ENCODE results near the gene MYH14. TPM values are rescaled to one million over a fixed set of nuclear protein-coding genes. Genes with fewer than 3 reads are reported as not detected.

The MYH14 gene
- total and polyA plus RNA-seq, 2 donors (not counting 1 experiment from before 2014, with no cell fraction given) = not detected

DNA sequence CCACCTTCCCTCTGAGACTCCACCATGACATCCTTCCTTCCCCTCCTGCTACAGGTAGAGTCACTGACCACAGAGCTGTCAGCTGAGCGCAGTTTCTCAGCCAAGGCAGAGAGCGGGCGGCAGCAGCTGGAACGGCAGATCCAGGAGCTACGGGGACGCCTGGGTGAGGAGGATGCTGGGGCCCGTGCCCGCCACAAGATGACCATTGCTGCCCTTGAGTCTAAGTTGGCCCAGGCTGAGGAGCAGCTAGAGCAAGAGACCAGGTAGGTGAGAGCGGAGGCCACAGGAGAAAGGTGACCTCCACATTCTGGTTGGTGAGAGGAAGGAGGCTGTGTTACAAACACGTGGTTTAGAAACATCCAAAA lies 98.2 kb downstream of the MYH14 start:
- Histone ChIP-seq H3K4me1 (ENCODE audit: control insufficient read depth, extremely low read depth, insufficient read depth, low read length) (no peaks in the 10 kb centered on the region), H2AFZ (ENCODE audit: low read length) (no peak overlapping the region), H4K20me1 (ENCODE audit: control insufficient read depth, extremely low read depth, insufficient read depth, low read length) (no peaks in the 10 kb centered on the region), H3K79me2 (ENCODE audit: control insufficient read depth, insufficient read depth, low read length) (no peaks in the 10 kb centered on the region), H3K27me3 (ENCODE audit: control insufficient read depth, insufficient read depth, low read length) (no peaks in the 10 kb centered on the region), H3K36me3 (ENCODE audit: control insufficient read depth, insufficient read depth, low read length) (no peaks in the 10 kb centered on the region), H3K4me2 (ENCODE audit: extremely low read depth, insufficient read depth, low read length) (no peak overlapping the region), H3K9me3 (ENCODE audit: control insufficient read depth, insufficient read depth, low read depth, low read length) (no peaks in the 10 kb centered on the region), H3K4me3 (replicated peaks in 1 of 4; ENCODE audit: control extremely low read depth in 1 of 4, insufficient read depth in 1 of 4, low read depth in 3 of 4, low read length in 4 of 4) (no peak overlapping the region), H3K27ac (ENCODE audit: insufficient read depth, low read length) (no peak overlapping the region), H3K9ac (ENCODE audit: insufficient read depth, low read length) (no peak overlapping the region)
- no peak for DNase-seq (ENCODE audit: low read depth in 2 of 2)
- TF ChIP-seq, protein P1, sequence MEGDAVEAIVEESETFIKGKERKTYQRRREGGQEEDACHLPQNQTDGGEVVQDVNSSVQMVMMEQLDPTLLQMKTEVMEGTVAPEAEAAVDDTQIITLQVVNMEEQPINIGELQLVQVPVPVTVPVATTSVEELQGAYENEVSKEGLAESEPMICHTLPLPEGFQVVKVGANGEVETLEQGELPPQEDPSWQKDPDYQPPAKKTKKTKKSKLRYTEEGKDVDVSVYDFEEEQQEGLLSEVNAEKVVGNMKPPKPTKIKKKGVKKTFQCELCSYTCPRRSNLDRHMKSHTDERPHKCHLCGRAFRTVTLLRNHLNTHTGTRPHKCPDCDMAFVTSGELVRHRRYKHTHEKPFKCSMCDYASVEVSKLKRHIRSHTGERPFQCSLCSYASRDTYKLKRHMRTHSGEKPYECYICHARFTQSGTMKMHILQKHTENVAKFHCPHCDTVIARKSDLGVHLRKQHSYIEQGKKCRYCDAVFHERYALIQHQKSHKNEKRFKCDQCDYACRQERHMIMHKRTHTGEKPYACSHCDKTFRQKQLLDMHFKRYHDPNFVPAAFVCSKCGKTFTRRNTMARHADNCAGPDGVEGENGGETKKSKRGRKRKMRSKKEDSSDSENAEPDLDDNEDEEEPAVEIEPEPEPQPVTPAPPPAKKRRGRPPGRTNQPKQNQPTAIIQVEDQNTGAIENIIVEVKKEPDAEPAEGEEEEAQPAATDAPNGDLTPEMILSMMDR (conservative IDR thresholded peaks at IDR 0.05 in 1 of 2, IDR thresholded peaks at IDR 0.05 in 1 of 2; ENCODE audit: low read depth in 1 of 2, low read length in 2 of 2) = no peak
- no peak for TF ChIP-seq EZH2 (IDR thresholded peaks at IDR 0.05; ENCODE audit: low read length, missing control alignments)

DNA sequence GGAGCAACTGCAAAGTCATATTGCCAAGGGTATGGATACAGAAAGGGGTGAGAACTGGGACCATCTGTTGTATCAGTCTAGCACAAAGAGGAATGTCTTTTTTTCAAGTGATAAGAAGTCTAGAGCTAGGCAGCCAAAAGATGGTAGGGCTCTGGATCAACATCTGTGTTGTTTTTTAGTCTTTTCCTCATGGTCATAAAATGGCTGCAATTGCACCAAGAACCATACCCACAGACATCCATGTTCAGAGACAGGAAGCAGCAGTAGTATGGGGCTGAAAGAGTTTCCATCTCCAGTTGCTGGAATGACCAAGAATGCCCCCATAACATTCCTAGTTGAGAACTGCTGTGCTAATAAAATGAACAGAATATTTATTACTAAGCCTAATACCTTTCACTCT lies 100.1 kb downstream of the MYH14 start:
- no peaks in the 10 kb centered on the region for H4K20me1 ChIP-seq (ENCODE audit: control insufficient read depth, extremely low read depth, insufficient read depth, low read length)
- H3K4me3 ChIP-seq (replicated peaks in 1 of 4; ENCODE audit: control extremely low read depth in 1 of 4, insufficient read depth in 1 of 4, low read depth in 3 of 4, low read length in 4 of 4) = no peak overlapping the region
- H3K9ac ChIP-seq (ENCODE audit: insufficient read depth, low read length) = no peak overlapping the region
- TF ChIP-seq, protein P1 (conservative IDR thresholded peaks at IDR 0.05 in 1 of 2, IDR thresholded peaks at IDR 0.05 in 1 of 2; ENCODE audit: low read depth in 1 of 2, low read length in 2 of 2) = no peak
- no peak for TF ChIP-seq EZH2 (IDR thresholded peaks at IDR 0.05; ENCODE audit: low read length, missing control alignments)
- H3K27me3 ChIP-seq (ENCODE audit: control insufficient read depth, insufficient read depth, low read length) = no peaks in the 10 kb centered on the region
- no peaks in the 10 kb centered on the region for H3K4me1 ChIP-seq (ENCODE audit: control insufficient read depth, extremely low read depth, insufficient read depth, low read length)
- no peaks in the 10 kb centered on the region for H3K36me3 ChIP-seq (ENCODE audit: control insufficient read depth, insufficient read depth, low read length)
- no peaks in the 10 kb centered on the region for H3K79me2 ChIP-seq (ENCODE audit: control insufficient read depth, insufficient read depth, low read length)
- H3K4me2 ChIP-seq (ENCODE audit: extremely low read depth, insufficient read depth, low read length) = no peak overlapping the region
- H2AFZ ChIP-seq (ENCODE audit: low read length) = no peak overlapping the region
- H3K9me3 ChIP-seq (ENCODE audit: control insufficient read depth, insufficient read depth, low read depth, low read length) = no peaks in the 10 kb centered on the region
- no peak overlapping the region for H3K27ac ChIP-seq (ENCODE audit: insufficient read depth, low read length)
- no peak for DNase-seq (ENCODE audit: low read depth in 2 of 2)

DNA sequence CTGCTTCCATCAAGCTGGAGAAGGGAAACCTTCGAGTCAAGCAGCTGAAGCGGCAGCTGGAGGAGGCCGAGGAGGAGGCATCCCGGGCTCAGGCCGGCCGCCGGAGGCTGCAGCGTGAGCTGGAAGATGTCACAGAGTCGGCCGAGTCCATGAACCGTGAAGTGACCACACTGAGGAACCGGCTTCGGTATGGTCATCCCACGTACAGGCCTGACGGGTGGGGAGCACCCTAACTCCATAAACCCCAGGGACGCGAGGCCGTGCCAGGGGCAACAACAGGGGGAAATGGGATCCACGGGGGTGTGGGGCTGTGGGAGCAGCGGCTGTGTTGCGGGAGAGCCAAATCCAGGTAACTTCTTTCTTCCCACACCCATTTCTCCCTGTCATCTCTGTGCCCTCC lies 105.6 kb downstream of the MYH14 start:
- Histone ChIP-seq H4K20me1 (ENCODE audit: control insufficient read depth, extremely low read depth, insufficient read depth, low read length) (no peaks in the 10 kb centered on the region), H3K4me2 (ENCODE audit: extremely low read depth, insufficient read depth, low read length) (no peak overlapping the region), H3K79me2 (ENCODE audit: control insufficient read depth, insufficient read depth, low read length) (no peaks in the 10 kb centered on the region), H3K27me3 (ENCODE audit: control insufficient read depth, insufficient read depth, low read length) (peaks cover 5% of the 10 kb centered on the region), H3K27ac (ENCODE audit: insufficient read depth, low read length) (no peak overlapping the region), H3K4me3 (replicated peaks in 1 of 4; ENCODE audit: control extremely low read depth in 1 of 4, insufficient read depth in 1 of 4, low read depth in 3 of 4, low read length in 4 of 4) (no peak overlapping the region), H2AFZ (ENCODE audit: low read length) (no peak overlapping the region), H3K36me3 (ENCODE audit: control insufficient read depth, insufficient read depth, low read length) (no peaks in the 10 kb centered on the region), H3K9ac (ENCODE audit: insufficient read depth, low read length) (no peak overlapping the region), H3K4me1 (ENCODE audit: control insufficient read depth, extremely low read depth, insufficient read depth, low read length) (no peaks in the 10 kb centered on the region), H3K9me3 (ENCODE audit: control insufficient read depth, insufficient read depth, low read depth, low read length) (no peaks in the 10 kb centered on the region)
- no peak for DNase-seq (ENCODE audit: low read depth in 2 of 2)
- no peak for TF ChIP-seq EZH2 (IDR thresholded peaks at IDR 0.05; ENCODE audit: low read length, missing control alignments)
- TF ChIP-seq, protein P1 (conservative IDR thresholded peaks at IDR 0.05 in 1 of 2, IDR thresholded peaks at IDR 0.05 in 1 of 2; ENCODE audit: low read depth in 1 of 2, low read length in 2 of 2) = no peak
